Testis (tissue), 3 donors: ENCODE measurements around the gene GABARAP. TPM values are rescaled to one million over a fixed set of nuclear protein-coding genes. Genes with fewer than 3 reads are reported as not detected.

Source experiments
- DNase-seq: peaks from one replicate; pipeline ENCODE4 v3.0.0-alpha.2; 2019
- H3K27ac ChIP-seq, 2 donors: fragments of 200-600 bp; sonication (generic); one replicate each; pipeline ENCODE4 v1.5.1; 2019
- H3K27me3 ChIP-seq: fragments of 200-600 bp; sonication (generic); one replicate; pipeline ENCODE4 v1.5.1; 2019
- H3K36me3 ChIP-seq: fragments of 200-600 bp; sonication (generic); one replicate; pipeline ENCODE4 v1.5.1; 2017; ENCODE audit warnings: low read depth; ENCODE audit errors: missing control alignments
- H3K4me1 ChIP-seq: fragments of 200-600 bp; sonication (generic); one replicate; pipeline ENCODE4 v1.5.1; 2019
- H3K4me3 ChIP-seq, 2 donors: fragments of 200-600 bp; sonication (generic); one replicate each; pipeline ENCODE4 v1.5.1; 2017 to 2019
- H3K9me3 ChIP-seq: fragments of 200-600 bp; sonication (generic); one replicate; pipeline ENCODE4 v1.5.1; 2017
- POLR2A ChIP-seq: fragments of 450-650 bp; IDR thresholded peaks from one replicate; pipeline ENCODE4 v1.6.1; 2017; ENCODE audit warnings: antibody characterized with exemption, mild to moderate bottlenecking, moderate library complexity
- WGBS, 2 donors: methylation state at CpG; one replicate each; pipeline ENCODE4 v1.1.5; 2018; 5-methylcytosine and 5-hydroxymethylcytosine counted together
- intact Hi-C: fragments of 100-400 bp; cut with DNase I; formaldehyde crosslinking; loops from one replicate; pipeline ENCODE4 v1.15.1; 2023; ENCODE audit warnings: low total_unique reads
- polyA plus RNA-seq: library from polyadenylated mRNA; stranded (reverse); fragments of 350-450 nt; fragmentation: Illumina TruSeq; extraction: RNeasy Lipid Tissue Mini Kit (QIAGEN cat#74804); gene quantifications from one replicate; pipeline ENCODE4 v1.2.3, GENCODE V29; 2014; ENCODE audit warnings: low read depth, low replicate concordance; ENCODE audit not compliant: insufficient read depth
- total RNA-seq, 2 donors: library from RNA; depleted of rRNA; stranded (reverse); fragments of >200 nt; gene quantifications; one replicate each; pipeline ENCODE4 v1.2.3, GENCODE V29; 2016
- TF ChIP-seq, protein P1 (sequence below), 3 experiments: fragments of 450-650 bp in 2 of 3; fragments of 200-600 bp in 1 of 3; sonication (generic) in 1 of 3; IDR thresholded peaks; one replicate each; pipeline ENCODE4 v1.5.1; 2016 to 2019; ENCODE audit warnings: antibody characterized with exemption in 3 of 3, mild to moderate bottlenecking in 2 of 3, moderate library complexity in 1 of 3

Gene GABARAP
- total and polyA plus RNA-seq, 3 donors from 2014 or later: 521 to 1,171 (median 683) TPM

DNA sequence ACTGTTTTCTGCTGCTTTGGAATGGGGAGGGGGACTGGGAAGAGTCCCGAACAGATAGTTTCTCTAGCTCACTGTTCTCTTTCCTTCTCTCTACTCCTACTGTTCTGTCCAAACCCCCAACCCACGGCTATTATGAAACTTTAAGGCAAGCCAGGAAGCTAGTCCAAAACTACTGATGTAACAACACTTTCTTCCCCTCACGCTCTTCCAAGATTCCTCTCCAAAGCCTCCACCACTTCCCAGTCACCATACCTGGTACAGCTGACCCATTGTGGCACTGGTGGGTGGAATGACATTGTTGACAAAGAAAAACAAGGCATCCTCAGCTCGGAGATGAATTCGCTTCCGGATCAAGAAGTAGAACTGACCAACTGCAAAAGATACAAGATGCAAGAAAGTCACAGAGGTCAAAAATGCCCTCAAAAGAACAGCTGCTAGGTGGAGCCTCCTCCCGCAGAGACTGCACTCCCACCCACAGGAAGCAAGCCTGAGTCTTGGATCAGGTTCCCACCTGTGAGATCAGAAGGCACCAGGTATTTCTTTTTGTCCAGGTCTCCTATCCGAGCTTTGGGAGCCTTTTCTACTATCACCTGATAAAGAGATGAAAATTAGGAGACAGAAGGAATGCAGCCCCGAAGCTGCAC lies 1.0 kb downstream of the GABARAP start:
- Histone ChIP-seq H3K36me3 (no peaks in the 10 kb centered on the region), H3K4me1 (peaks cover 33% of the 10 kb centered on the region), H3K27ac (peak overlapping the region; percentile 92 to 98), H3K9me3 (no peaks in the 10 kb centered on the region), H3K27me3 (no peaks in the 10 kb centered on the region), H3K4me3 (peak overlapping the region; percentile 69 to 85)
- DNase-seq: no peak
- intact Hi-C loops: no loop called here
- TF ChIP-seq, protein P1, sequence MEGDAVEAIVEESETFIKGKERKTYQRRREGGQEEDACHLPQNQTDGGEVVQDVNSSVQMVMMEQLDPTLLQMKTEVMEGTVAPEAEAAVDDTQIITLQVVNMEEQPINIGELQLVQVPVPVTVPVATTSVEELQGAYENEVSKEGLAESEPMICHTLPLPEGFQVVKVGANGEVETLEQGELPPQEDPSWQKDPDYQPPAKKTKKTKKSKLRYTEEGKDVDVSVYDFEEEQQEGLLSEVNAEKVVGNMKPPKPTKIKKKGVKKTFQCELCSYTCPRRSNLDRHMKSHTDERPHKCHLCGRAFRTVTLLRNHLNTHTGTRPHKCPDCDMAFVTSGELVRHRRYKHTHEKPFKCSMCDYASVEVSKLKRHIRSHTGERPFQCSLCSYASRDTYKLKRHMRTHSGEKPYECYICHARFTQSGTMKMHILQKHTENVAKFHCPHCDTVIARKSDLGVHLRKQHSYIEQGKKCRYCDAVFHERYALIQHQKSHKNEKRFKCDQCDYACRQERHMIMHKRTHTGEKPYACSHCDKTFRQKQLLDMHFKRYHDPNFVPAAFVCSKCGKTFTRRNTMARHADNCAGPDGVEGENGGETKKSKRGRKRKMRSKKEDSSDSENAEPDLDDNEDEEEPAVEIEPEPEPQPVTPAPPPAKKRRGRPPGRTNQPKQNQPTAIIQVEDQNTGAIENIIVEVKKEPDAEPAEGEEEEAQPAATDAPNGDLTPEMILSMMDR (IDR thresholded peaks at IDR 0.05): no peak
- TF ChIP-seq POLR2A: no peak
- 15 to 16% methylated on average over 9 of the region's 9 CpGs for WGBS, 2 donors

DNA sequence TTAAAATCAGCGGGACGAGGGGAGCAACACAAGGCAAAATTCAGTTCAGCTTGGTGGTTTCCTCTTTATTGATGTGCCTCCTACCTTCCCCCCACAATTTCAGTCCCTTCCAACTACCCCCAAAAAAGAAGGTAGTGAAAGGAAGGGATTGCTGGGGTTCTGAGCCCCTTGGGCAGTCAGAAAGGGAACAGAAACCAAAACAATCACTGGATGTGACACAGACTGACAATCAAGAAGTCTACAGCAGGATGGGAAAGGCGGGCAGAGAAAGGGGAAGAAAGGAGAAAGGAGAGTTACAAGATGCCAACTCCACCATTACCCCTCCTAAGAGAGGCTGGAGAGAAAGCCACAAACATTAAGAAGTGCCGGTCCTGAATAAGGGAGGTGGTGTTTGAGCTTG lies 1.9 kb downstream of the GABARAP start:
- Histone ChIP-seq H3K4me1 (peaks cover 34% of the 10 kb centered on the region), H3K4me3 (no peak overlapping the region), H3K27me3 (no peaks in the 10 kb centered on the region), H3K27ac (peak overlapping the region; percentile 92 to 98), H3K36me3 (no peaks in the 10 kb centered on the region), H3K9me3 (no peaks in the 10 kb centered on the region)
- no peak for DNase-seq
- TF ChIP-seq, protein P1 (IDR thresholded peaks at IDR 0.05): no peak
- no peak for TF ChIP-seq POLR2A
- 56 to 58% methylated on average over 4 of the region's 4 CpGs for WGBS, 2 donors
- intact Hi-C loops: no loop called here

DNA sequence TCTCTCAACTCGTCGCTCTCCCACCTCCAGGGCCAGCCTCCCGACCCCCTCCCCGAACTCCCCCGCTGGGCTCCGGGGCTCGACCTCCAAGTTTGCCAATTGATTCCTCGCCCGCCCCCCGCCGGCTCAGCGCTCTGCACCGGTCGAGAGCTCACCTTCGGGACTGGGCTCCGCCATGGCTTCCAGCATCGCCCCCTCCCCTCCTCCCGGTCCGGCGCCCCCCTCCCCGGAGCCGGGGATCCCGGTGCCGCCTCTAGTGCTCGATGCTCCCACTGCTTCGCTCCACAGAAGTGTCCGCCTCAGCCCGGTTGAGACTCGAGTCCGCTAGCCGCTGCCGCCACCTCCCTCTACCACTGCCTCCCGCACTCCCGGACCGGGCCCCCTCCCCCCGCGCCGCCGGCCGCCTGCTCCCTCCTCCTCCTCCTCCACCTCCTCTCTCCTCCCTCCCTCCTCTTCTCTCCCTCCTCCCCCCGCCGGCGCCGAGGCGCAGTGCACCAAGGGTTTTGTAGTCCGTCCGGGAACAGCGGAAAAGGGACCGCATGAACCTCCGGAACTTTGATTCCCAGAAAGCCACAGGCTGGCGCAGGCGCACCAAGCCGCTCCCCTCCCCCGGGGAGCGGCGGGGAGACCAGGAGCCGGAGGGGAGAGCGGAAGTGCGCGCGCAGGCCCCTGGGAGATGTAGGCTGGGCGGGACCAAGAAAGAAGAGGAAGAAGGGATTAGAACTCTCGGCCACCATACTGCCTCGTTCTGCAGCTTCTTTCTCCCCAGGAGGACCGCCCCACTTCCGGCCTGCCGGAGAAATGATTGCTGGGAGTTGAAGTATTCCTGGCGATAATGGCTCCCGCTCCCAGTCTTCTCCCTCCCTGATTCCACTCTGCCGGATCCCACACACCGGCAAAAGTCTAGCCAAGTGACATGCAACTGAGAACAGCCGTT lies 2.9 kb downstream of the GABARAP start, which contains the start of gene PHF23:
Gene PHF23 (minus strand): TSS at position 367 of the 937 bp plus-strand sequence. CDS start 178 bp downstream, at position 189.
- H3K36me3 ChIP-seq: no peaks in the 10 kb centered on the region
- no peak for TF ChIP-seq POLR2A
- TF ChIP-seq, protein P1 (IDR thresholded peaks at IDR 0.05): peak in 2 of 3 experiments; percentile 51 to 58
- H3K4me1 ChIP-seq: peaks cover 43% of the 10 kb centered on the region
- peak; percentile 100 for DNase-seq
- no peaks in the 10 kb centered on the region for H3K27me3 ChIP-seq
- H3K4me3 ChIP-seq: peak within 1 kb of the TSS; percentile 84 to 99
- 0 to 1% methylated on average over 65 of the region's 72 CpGs for WGBS, 2 donors
- no peaks in the 10 kb centered on the region for H3K9me3 ChIP-seq
- peak within 1 kb of the TSS; percentile 97 to 99 for H3K27ac ChIP-seq
- intact Hi-C loops: no loop called here

DNA sequence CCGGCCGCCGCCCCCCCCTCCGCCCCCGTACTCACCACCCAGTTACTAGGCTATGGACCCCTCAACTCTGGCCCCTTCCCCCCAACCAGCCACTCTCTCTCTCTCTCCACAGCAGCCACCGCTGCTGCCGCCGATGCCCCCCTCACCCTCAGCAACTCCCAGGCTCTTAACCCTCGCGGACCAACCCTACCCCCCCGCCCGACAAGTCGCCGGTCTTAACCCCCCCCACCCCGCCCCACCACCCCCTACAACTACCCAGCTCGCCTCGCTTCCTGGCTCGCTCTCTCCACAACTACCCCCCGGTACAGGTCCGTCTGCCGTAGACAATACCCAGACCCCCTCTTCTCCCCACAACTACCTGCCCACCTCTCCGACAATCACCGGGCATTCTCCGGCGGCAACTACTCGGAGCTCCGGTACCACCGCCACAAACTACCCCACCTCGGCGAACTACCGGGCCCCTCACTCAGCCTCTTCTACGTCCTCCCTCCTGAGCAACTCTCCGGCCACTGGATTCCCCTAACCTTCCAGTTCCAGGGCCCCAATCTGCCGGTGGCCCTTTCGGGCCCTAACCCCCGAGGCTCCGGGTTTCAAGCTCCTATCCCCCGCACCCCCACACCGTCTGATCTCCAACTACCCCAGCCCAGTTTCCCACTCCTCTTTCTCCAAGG lies 3.7 kb downstream of the GABARAP start:
- peaks cover 41% of the 10 kb centered on the region for H3K4me1 ChIP-seq
- intact Hi-C loops: no loop called here
- peak overlapping the region; percentile 84 to 99 for H3K4me3 ChIP-seq
- H3K27ac ChIP-seq: peak overlapping the region; percentile 97 to 99
- TF ChIP-seq, protein P1 (IDR thresholded peaks at IDR 0.05): no peak
- TF ChIP-seq POLR2A: no peak
- DNase-seq: no peak
- no peaks in the 10 kb centered on the region for H3K27me3 ChIP-seq
- H3K9me3 ChIP-seq: no peaks in the 10 kb centered on the region
- H3K36me3 ChIP-seq: no peaks in the 10 kb centered on the region
- WGBS, 2 donors: 1% methylated on average over 27 to 36 of the region's 39 CpGs
